Hepatocyte (in vitro differentiated cells): Measurements from ENCODE around the gene DLG2.

ENCODE experiments used
- EZH2 ChIP-seq: fragments of 200-600 bp; sonication (generic); IDR thresholded peaks from 2 replicates; pipeline ENCODE4 v1.6.1; 2016; ENCODE audit warnings: antibody characterized with exemption, mild to moderate bottlenecking, borderline replicate concordance
- TF ChIP-seq, protein P1 (sequence below): fragments of 200-600 bp; sonication (generic); IDR thresholded peaks from 2 replicates; pipeline ENCODE4 v1.5.1; 2016; ENCODE audit warnings: antibody characterized with exemption, mild to moderate bottlenecking; ENCODE audit not compliant: poor library complexity

DNA sequence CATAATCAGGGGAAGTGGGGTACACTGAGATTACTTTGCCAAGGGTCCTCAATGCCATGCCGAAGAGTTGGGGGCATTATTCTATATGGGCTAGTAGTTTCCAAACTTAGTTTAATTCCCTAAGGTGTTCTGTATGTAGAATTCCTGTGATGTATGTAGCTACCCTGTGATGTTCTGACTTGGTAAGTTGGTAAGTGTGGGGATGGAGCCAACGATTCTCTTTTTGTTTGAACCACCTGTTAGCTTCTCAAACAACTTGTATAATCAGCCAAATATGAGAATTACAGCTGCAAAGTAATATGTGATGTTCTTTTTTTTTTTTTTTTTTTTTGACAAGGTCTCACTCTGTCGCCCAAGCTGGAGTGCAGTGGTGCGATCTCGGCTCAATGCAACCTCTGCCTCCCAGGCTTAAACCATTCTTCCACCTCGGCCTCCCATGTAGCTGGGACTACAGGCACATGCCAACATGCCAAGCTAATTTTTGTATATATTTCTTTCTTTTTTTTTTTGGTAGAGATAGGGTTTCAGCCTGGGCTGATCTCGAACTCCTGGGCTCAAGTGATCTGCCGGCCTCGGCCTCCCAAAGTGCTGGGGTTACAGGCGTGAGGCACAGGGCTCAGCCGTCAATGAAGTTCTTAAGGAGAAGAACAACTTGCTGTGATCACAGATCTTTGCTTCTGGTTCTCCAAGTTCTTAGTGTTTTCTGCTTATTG lies 2025.8 kb downstream of the DLG2 start:
- TF ChIP-seq, protein P1, sequence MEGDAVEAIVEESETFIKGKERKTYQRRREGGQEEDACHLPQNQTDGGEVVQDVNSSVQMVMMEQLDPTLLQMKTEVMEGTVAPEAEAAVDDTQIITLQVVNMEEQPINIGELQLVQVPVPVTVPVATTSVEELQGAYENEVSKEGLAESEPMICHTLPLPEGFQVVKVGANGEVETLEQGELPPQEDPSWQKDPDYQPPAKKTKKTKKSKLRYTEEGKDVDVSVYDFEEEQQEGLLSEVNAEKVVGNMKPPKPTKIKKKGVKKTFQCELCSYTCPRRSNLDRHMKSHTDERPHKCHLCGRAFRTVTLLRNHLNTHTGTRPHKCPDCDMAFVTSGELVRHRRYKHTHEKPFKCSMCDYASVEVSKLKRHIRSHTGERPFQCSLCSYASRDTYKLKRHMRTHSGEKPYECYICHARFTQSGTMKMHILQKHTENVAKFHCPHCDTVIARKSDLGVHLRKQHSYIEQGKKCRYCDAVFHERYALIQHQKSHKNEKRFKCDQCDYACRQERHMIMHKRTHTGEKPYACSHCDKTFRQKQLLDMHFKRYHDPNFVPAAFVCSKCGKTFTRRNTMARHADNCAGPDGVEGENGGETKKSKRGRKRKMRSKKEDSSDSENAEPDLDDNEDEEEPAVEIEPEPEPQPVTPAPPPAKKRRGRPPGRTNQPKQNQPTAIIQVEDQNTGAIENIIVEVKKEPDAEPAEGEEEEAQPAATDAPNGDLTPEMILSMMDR = no peak
- no peak for TF ChIP-seq EZH2
